Hematopoietic multipotent progenitor cell treated with erythropoietin and hydrocortisone succinate and interleukin-3 and kit ligand, for 8 days (in vitro differentiated cells): ENCODE results near the gene NT5C.
A peak's percentile ranks its signal among the peaks of the same experiment; 100 is the strongest.
"Not testable (repeated sequence)": the region's sequence is repeated elsewhere in the genome, so short reads cannot be mapped to it uniquely, and the experiment has no call there.

Source experiments
- DNase-seq: peaks from one replicate; pipeline ENCODE4 v3.0.0-alpha.2; 2015

NT5C gene

GRCh38 chr17:75131278-75132017 is at the start of gene NT5C:
Gene NT5C (minus strand): TSS chr17:75131742. CDS start chr17:75131707, 35 bp downstream.
- DNase-seq: peak; percentile 84

- peak; percentile 21 for DNase-seq
Observed at GRCh38 chr17:75181110-75181509, 49.6 kb upstream of the NT5C start.

- no peak for DNase-seq
Observed at GRCh38 chr17:75178453-75178852, 46.9 kb upstream of the NT5C start.

- no peak for DNase-seq
Observed at GRCh38 chr17:75176625-75177024, 45.1 kb upstream of the NT5C start.

GRCh38 chr17:75174996-75175395 is 43.5 kb upstream of the NT5C start:
- DNase-seq: no peak

GRCh38 chr17:75173526-75173925 is 42.0 kb upstream of the NT5C start:
- DNase-seq: no peak

GRCh38 chr17:75168998-75169397 is 37.5 kb upstream of the NT5C start:
- no peak for DNase-seq

- not testable (repeated sequence) for DNase-seq
Observed at GRCh38 chr17:75164606-75165005, 33.1 kb upstream of the NT5C start.

GRCh38 chr17:75163074-75163473 is 31.5 kb upstream of the NT5C start:
- DNase-seq: no peak

GRCh38 chr17:75160211-75160610 is 28.7 kb upstream of the NT5C start:
- no peak for DNase-seq

- DNase-seq: no peak
Observed at GRCh38 chr17:75159196-75160031, 27.9 kb upstream of the NT5C start.

GRCh38 chr17:75158480-75158879 is 26.9 kb upstream of the NT5C start:
- not testable (repeated sequence) for DNase-seq

- no peak for DNase-seq
Observed at GRCh38 chr17:75155191-75155601, 23.7 kb upstream of the NT5C start.

- peak; percentile 99 for DNase-seq
Observed at GRCh38 chr17:75154195-75155106, 22.9 kb upstream of the NT5C start, which contains the start of gene JPT1. Gene JPT1 (minus strand): TSS chr17:75154512. CDS start chr17:75154397, 115 bp downstream.

GRCh38 chr17:75153780-75154194 is 22.2 kb upstream of the NT5C start:
- DNase-seq: peak; percentile 29

GRCh38 chr17:75152922-75153779 is 21.6 kb upstream of the NT5C start:
- DNase-seq: peak; percentile 49

- DNase-seq: no peak
Observed at GRCh38 chr17:75152523-75152921, 21.0 kb upstream of the NT5C start.

- DNase-seq: peak; percentile 22
Observed at GRCh38 chr17:75151930-75152329, 20.4 kb upstream of the NT5C start.

GRCh38 chr17:75147878-75148546 is 16.5 kb upstream of the NT5C start:
- DNase-seq: no peak

GRCh38 chr17:75146592-75146991 is 15.1 kb upstream of the NT5C start:
- DNase-seq: no peak

- DNase-seq: no peak
Observed at GRCh38 chr17:75144816-75145512, 13.4 kb upstream of the NT5C start.
